IPS DF 4.7 (cell line): ENCODE results near the gene PAK2.
"Not testable (repeated sequence)": the region's sequence is repeated elsewhere in the genome, so short reads cannot be mapped to it uniquely, and the experiment has no call there.

ENCODE experiments used
- DNase-seq: peaks from one replicate; pipeline ENCODE4 v3.0.0-alpha.2; 2013; ENCODE audit warnings: low spot score; ENCODE audit errors: extremely low read depth

PAK2 gene

DNA sequence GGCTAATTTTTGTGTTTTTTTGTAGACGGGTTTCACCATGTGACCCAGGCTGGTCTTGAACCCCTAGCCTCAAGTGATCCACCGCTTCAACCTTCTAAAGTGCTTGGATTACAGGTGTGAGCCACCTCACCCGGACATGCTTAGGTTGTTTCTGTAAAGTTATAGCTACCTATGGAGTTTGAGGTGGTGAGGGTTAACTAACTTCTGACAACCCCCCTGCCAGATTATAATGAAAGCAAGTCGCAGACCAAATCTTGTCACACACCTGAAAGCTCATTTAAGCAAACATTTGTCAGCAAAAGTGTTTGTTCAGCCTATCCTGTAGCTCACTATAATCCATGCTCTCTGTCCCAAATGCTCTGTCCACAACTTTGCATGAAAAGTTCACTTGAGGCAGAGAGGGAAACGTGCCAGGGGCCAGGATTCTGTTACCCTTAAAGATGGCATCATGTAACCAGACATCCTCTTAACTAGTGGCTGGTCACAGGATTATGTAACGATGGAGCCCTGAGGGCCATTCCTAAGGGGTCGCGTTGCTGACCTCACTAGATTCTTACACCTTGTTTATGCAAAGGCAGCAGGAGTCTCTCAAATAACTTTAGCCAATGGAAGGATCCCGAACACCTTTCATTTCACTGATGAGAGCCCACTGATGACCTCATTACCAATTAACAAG lies 103.9 kb downstream of the PAK2 start:
- no peak for DNase-seq

GRCh38 chr3:196844235-196845219 lies 104.9 kb downstream of the PAK2 start:
- DNase-seq: not testable (repeated sequence)

DNA sequence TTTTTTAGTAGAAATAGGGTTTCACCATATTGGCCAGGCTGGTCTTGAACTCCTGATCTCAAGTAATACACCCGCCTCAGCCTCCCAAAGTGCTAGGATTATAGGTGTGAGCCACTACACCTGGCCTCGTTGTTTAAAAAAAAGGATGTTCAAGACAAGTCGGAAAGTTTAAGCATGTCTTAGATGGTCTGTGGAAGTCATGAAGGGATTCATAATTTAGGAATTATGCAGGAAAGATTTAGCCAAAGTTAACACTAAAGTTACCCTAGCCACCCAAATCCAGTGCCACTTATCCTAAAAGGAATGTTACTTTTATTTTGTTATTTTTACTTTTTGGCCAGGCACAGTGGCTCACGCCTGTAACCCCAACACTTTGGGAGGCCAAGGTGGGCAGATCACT lies 108.7 kb downstream of the PAK2 start:
- DNase-seq: not testable (repeated sequence)

GRCh38 chr3:196849180-196849741 lies 109.6 kb downstream of the PAK2 start:
- DNase-seq: no peak

DNA sequence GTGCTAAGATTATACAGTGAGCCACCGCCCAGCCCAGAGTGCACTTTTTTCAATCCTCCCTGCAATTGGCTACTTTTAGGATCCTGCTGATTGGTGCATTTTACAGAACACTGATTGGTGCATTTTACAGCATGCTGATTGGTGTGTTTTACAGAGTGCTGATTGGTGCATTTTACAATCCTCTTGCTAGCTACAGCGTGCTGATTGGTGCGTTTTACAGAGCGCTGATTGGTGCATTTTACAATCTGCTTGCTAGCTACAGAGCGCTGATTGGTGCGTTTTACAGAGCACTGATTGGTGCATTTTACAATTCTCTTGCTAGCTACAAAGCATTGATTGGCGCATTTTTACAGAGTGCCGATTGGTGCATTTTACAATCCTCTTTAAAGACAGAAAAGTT lies 123.3 kb downstream of the PAK2 start:
- DNase-seq: not testable (repeated sequence)

GRCh38 chr3:196867155-196867506 lies 127.5 kb downstream of the PAK2 start:
- no peak for DNase-seq

DNA sequence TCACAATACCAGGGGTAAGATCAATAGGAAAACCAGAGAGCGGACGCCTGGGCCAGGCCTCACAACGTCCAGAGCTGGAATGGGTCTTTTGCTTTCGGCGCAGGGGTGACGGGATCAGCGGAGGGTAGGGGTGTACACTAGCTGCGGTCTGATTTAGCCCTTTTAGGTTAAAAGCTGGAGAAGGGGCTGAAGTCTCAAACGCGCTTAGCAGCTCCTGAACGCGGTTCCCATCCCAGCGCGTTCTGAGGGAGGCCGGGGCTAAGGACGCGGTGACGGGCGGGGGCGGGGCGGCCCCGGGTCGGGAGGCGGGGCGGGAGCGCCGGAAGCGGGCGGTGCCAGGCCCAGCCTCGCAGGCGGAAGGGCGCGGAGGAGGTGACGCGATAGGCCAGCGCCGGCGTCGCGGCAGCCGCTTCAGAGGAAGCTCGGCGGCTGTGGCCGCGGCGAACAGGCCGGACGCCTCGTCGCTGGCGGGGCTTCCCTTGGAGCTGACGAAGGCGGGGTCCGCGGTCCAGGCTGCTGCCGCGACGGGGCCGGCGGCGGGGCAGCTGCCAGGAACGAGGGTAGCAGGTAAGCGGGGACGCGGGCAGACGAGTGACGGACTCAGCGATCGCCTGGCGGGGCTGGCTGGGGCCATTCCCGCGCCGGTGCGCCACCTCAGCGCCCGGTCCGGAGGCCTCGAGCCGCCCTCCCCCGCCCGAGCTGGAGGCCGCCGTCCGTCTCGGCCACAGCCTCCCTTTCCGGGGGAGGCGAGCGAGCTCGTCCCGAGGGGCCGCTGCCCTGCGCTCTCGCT lies 128.0 kb downstream of the PAK2 start, which contains the start of gene SENP5:
Gene SENP5 (plus strand): TSS at position 414 of the 790 bp plus-strand sequence. CDS start 17,262 bp downstream, outside the sequence.
- peak; percentile 60 for DNase-seq

DNA sequence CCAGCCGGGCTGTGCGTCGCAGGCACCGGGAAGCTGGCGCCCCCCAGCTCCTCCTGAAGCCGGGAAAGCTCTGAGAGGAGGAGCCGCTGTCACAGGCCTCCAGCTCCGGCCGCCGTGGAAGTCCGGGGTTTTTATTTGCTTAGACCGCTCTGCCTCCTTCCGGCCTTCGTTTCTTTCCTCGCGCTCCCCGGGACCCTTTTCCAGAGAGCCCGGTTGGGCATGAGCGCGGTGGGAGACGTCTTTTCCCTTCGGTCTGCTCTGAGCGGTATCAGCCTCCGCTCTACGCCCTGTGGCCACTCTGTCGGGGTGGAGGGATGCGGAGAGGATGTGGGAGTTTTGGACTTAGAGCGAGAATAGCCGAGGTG lies 128.6 kb downstream of the PAK2 start:
- DNase-seq: no peak

GRCh38 chr3:196872316-196872715 lies 132.7 kb downstream of the PAK2 start:
- no peak for DNase-seq

- not testable (repeated sequence) for DNase-seq
These were observed 134.9 kb downstream of the PAK2 start for GRCh38 chr3:196874511-196875094.

DNA sequence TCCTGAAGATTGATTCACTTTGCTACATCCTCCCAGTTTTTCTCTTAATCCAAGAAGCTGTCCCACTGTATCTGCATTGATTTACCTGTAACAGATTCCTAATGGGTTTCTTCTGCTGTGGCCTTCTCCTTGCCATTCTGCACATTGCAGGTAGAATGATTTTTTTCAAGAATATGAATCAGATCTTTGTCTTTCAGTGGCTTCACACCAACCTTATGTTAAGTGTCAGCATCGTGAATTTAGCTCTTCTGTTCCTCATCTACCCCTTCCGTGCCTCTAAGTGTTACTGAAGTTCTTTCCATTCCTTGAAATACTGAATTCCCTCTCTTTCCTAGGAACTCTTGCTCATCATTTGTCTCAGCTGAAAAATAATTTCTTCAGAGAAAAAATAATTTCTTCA lies 135.6 kb downstream of the PAK2 start:
- DNase-seq: no peak
